Measurements from ENCODE around the gene VSX1.

GRCh38 chr20:25081065-25081729 lies 744 bp downstream of the VSX1 start:
- TF ChIP-seq POLR2A (IDR thresholded peaks at IDR 0.05; ENCODE audit: low read depth, low read length) (no peak), POLR2AphosphoS5 (IDR thresholded peaks at IDR 0.05; ENCODE audit: low read depth, low read length) (no peak), TAF1 (IDR thresholded peaks at IDR 0.05; ENCODE audit: borderline replicate concordance, low read depth, low read length) (no peak)

Measured in GM12892 (cell line).